Ishikawa (cell line): ENCODE data around the gene PROK2.

ENCODE experiments used
- CEBPB ChIP-seq: IDR thresholded peaks from 2 replicates; pipeline ENCODE4 v1.6.1; 2012
- EGR1 ChIP-seq: IDR thresholded peaks from 2 replicates; pipeline ENCODE4 v1.6.1; 2012
- EP300 ChIP-seq: IDR thresholded peaks from 2 replicates; pipeline ENCODE4 v1.6.1; 2012; ENCODE audit warnings: borderline replicate concordance
- MAX ChIP-seq: IDR thresholded peaks from 2 replicates; pipeline ENCODE4 v1.6.1; 2012
- NFIC ChIP-seq: IDR thresholded peaks from 2 replicates; pipeline ENCODE4 v1.6.1; 2012
- RAD21 ChIP-seq: IDR thresholded peaks from 2 replicates; pipeline ENCODE4 v1.6.1; 2012; ENCODE audit warnings: low read depth
- REST ChIP-seq: IDR thresholded peaks from 2 replicates; pipeline ENCODE4 v1.6.1; 2012; ENCODE audit warnings: low read depth, mild to moderate bottlenecking
- TAF1 ChIP-seq: IDR thresholded peaks from 2 replicates; pipeline ENCODE4 v1.6.1; 2012; ENCODE audit warnings: low read depth, mild to moderate bottlenecking
- TCF12 ChIP-seq: IDR thresholded peaks from 2 replicates; pipeline ENCODE4 v1.6.1; 2012; ENCODE audit warnings: low read depth
- TEAD4 ChIP-seq: IDR thresholded peaks from 2 replicates; pipeline ENCODE4 v1.6.1; 2012
- YY1 ChIP-seq: IDR thresholded peaks from 2 replicates; pipeline ENCODE4 v1.6.1; 2012; ENCODE audit warnings: low read depth
- ZBTB7A ChIP-seq: IDR thresholded peaks from 2 replicates; pipeline ENCODE4 v1.6.1; 2012; ENCODE audit warnings: low read depth

DNA sequence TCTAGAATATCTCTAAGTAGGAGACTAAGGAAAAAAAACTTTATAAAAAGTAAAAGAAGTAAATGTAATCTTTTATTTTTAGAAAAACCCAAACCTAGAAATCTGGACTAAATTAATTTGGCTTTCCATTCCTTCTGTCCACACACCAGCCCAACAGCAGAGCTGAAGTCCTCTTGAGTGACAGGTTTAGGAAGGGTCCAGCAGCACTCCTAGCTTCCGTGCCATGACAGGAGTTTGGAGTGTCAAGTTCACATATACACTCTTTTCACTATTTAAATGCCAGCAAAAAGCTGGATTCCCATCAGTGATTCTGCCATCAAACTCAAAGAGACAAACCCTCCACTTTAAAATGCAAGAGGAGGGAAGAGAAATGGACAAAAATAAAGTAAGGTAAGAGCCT, 13.1 kb downstream of the PROK2 start:
- TF ChIP-seq TCF12 (no peak), MAX (no peak), TAF1 (no peak), EP300 (no peak), YY1 (no peak), REST (no peak), CEBPB (no peak), EGR1 (no peak), RAD21 (no peak), ZBTB7A (no peak), TEAD4 (no peak), NFIC (no peak)
